Keratinocyte (primary cell): ENCODE measurements around the gene YDJC. TPM values are rescaled to one million over a fixed set of nuclear protein-coding genes. Genes with fewer than 3 reads are reported as not detected.

Experiments
- DNase-seq: peaks from one replicate; pipeline ENCODE4 v3.0.0-alpha.2; 2011; ENCODE audit warnings: low read depth, missing footprints, low spot score
- FAIRE-seq: peaks from 2 replicates; lab custom pipeline; 2011; peaks lifted over from hg19 to GRCh38; lab: Jason Lieb, UNC
- H2AFZ ChIP-seq: 2 replicates; pipeline ENCODE4 v1.6.0; 2012; ENCODE audit warnings: low read length, control low read depth, inconsistent platforms; ENCODE audit not compliant: control insufficient read depth
- H3K27ac ChIP-seq: 2 replicates; pipeline ENCODE4 v1.5.1; 2011; ENCODE audit warnings: low read length; ENCODE audit not compliant: control insufficient read depth, insufficient read depth
- H3K27me3 ChIP-seq: 3 replicates; pipeline ENCODE4 v1.6.0; 2011; ENCODE audit warnings: low read length; ENCODE audit not compliant: control insufficient read depth, insufficient read depth; ENCODE audit errors: extremely low read depth
- H3K36me3 ChIP-seq, 2 experiments: 2 replicates in 1 of 2; 3 replicates in 1 of 2; pipeline ENCODE4 v1.5.1; 2011; ENCODE audit warnings: low read length in 2 of 2, mild to moderate bottlenecking in 1 of 2; ENCODE audit not compliant: control insufficient read depth in 2 of 2, insufficient read depth in 2 of 2; ENCODE audit errors: extremely low read depth in 1 of 2
- H3K4me1 ChIP-seq: 3 replicates; pipeline ENCODE4 v1.5.1; 2011; ENCODE audit warnings: low read length; ENCODE audit not compliant: control insufficient read depth, insufficient read depth; ENCODE audit errors: extremely low read depth
- H3K4me2 ChIP-seq: 3 replicates; pipeline ENCODE4 v1.6.0; 2011; ENCODE audit warnings: low read depth, low read length; ENCODE audit not compliant: control insufficient read depth, insufficient read depth; ENCODE audit errors: extremely low read depth
- H3K4me3 ChIP-seq, 3 experiments: fragments of 200-600 bp in 1 of 3; sonication (generic) in 1 of 3; 2 replicates in 2 of 3; 3 replicates in 1 of 3; pipeline ENCODE4 v1.5.1; 2011 to 2016; ENCODE audit warnings: low read length in 3 of 3, mild to moderate bottlenecking in 3 of 3, control low read depth in 2 of 3, inconsistent platforms in 1 of 3, low read depth in 1 of 3, mixed read lengths in 1 of 3, mixed run types in 1 of 3, moderate library complexity in 1 of 3; ENCODE audit not compliant: control insufficient read depth in 2 of 3, insufficient read depth in 2 of 3; ENCODE audit errors: extremely low read depth in 1 of 3
- H3K79me2 ChIP-seq: 2 replicates; pipeline ENCODE4 v1.6.0; 2012; ENCODE audit warnings: low read length; ENCODE audit not compliant: control insufficient read depth, insufficient read depth
- H3K9ac ChIP-seq: 3 replicates; pipeline ENCODE4 v1.6.0; 2011; ENCODE audit warnings: low read length; ENCODE audit not compliant: control insufficient read depth, insufficient read depth; ENCODE audit errors: extremely low read depth
- H3K9me1 ChIP-seq: 3 replicates; pipeline ENCODE4 v1.6.0; 2011; ENCODE audit warnings: low read length; ENCODE audit not compliant: control insufficient read depth, insufficient read depth; ENCODE audit errors: extremely low read depth
- H3K9me3 ChIP-seq: 2 replicates; pipeline ENCODE4 v1.5.1; 2012; ENCODE audit warnings: low read depth, low read length; ENCODE audit not compliant: control insufficient read depth
- H4K20me1 ChIP-seq: 3 replicates; pipeline ENCODE4 v1.6.0; 2011; ENCODE audit warnings: low read length; ENCODE audit not compliant: control insufficient read depth, insufficient read depth; ENCODE audit errors: extremely low read depth
- EZH2 ChIP-seq: IDR thresholded peaks from one replicate; pipeline ENCODE4 v1.6.1; 2012; ENCODE audit warnings: inconsistent platforms, mild to moderate bottlenecking, low read length, moderate library complexity
- dilution Hi-C: fragments of 300-500 bp; cut with MboI; formaldehyde crosslinking; loops from one replicate; pipeline ENCODE4 v1.7.0; 2020; ENCODE audit warnings: low sequenced_read_pairs; ENCODE audit not compliant: extremely low pct_ligation_motif_present
- polyA plus RNA-seq, 5 experiments: library from polyadenylated mRNA; depleted of rRNA in 3 of 5; stranded (reverse) in 3 of 5; stranded (forward) in 1 of 5; unstranded in 1 of 5; fragments of >200 nt; gene quantifications; 1 replicate in 1 of 5; 2 replicates in 3 of 5; 3 replicates in 1 of 5; pipeline versions ENCODE4 v1.2.1 to v1.2.3, GENCODE V29; 2011 to 2012; ENCODE audit warnings: missing spikeins in 2 of 5, low read depth in 1 of 5, low replicate concordance in 1 of 5
- small RNA-seq, 3 experiments: library from RNA; depleted of rRNA; stranded (forward); fragments of <200 nt; gene quantifications; one replicate each; pipeline ENCODE3, GENCODE V24; 2012; ENCODE audit warnings: low read depth in 3 of 3, low replicate concordance in 1 of 3; ENCODE audit not compliant: insufficient read length in 3 of 3
- TF ChIP-seq, protein P1 (sequence below), 3 experiments: IDR thresholded peaks in 1 of 3; conservative IDR thresholded peaks in 1 of 3; optimal IDR thresholded peaks in 1 of 3; 2 replicates in 2 of 3; 3 replicates in 1 of 3; pipeline versions ENCODE3 to v1.5.1; 2011; ENCODE audit warnings: low read length in 3 of 3, mild to moderate bottlenecking in 3 of 3, moderate library complexity in 2 of 3, control low read depth in 1 of 3, inconsistent platforms in 1 of 3; ENCODE audit not compliant: insufficient read depth in 2 of 3; ENCODE audit errors: extremely low read depth in 1 of 3

YDJC gene
- polyA plus RNA-seq, 1 donor (not counting 4 experiments of a cell fraction or from before 2014, with no cell fraction given), result 18.2 TPM

GRCh38 chr22:21579474-21579851 lies 50.4 kb downstream of the YDJC start:
- TF ChIP-seq, protein P1, sequence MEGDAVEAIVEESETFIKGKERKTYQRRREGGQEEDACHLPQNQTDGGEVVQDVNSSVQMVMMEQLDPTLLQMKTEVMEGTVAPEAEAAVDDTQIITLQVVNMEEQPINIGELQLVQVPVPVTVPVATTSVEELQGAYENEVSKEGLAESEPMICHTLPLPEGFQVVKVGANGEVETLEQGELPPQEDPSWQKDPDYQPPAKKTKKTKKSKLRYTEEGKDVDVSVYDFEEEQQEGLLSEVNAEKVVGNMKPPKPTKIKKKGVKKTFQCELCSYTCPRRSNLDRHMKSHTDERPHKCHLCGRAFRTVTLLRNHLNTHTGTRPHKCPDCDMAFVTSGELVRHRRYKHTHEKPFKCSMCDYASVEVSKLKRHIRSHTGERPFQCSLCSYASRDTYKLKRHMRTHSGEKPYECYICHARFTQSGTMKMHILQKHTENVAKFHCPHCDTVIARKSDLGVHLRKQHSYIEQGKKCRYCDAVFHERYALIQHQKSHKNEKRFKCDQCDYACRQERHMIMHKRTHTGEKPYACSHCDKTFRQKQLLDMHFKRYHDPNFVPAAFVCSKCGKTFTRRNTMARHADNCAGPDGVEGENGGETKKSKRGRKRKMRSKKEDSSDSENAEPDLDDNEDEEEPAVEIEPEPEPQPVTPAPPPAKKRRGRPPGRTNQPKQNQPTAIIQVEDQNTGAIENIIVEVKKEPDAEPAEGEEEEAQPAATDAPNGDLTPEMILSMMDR (optimal IDR thresholded peaks at IDR 0.05 in 1 of 3, IDR thresholded peaks at IDR 0.05 in 1 of 3, conservative IDR thresholded peaks at IDR 0.05 in 1 of 3; ENCODE audit: extremely low read depth in 1 of 3, insufficient read depth in 2 of 3, low read length in 3 of 3), result no peak
- no peak for TF ChIP-seq EZH2
- peaks cover 3 to 5% of the 10 kb centered on the region in 2 experiments for H3K36me3 ChIP-seq
- peaks cover 2% of the 10 kb centered on the region for H3K9me1 ChIP-seq
- H2AFZ ChIP-seq, result no peak overlapping the region
- DNase-seq (no peak), FAIRE-seq (no peak)
- peaks cover 58% of the 10 kb centered on the region for H4K20me1 ChIP-seq
- H3K27me3 ChIP-seq, result no peaks in the 10 kb centered on the region
- H3K4me2 ChIP-seq, result no peak overlapping the region
- peaks cover 98% of the 10 kb centered on the region for H3K79me2 ChIP-seq
- H3K4me1 ChIP-seq, result peaks cover 3% of the 10 kb centered on the region
- no peak overlapping the region for H3K4me3 ChIP-seq
- no peaks in the 10 kb centered on the region for H3K9me3 ChIP-seq
- H3K27ac ChIP-seq, result no peak overlapping the region
- no peak overlapping the region for H3K9ac ChIP-seq
- dilution Hi-C loops, result no loop called here

Small RNAs within 50 kb of the gene (small RNA-seq; reads per million reads assigned to genes)
- gene MIR301B, result 2.9 to 170 (median 39.9) reads per million in 3 experiments

Other genes starting within 250 kb of the YDJC start
- not detected in 3 replicates for gene RIMBP3B, start 246.3 kb downstream of the YDJC start, polyA plus RNA-seq
- 1.1 to 1.5 TPM (median 1.2 TPM) in 3 replicates for gene HIC2, start 212.7 kb downstream of the YDJC start, polyA plus RNA-seq
- 0.27 to 0.68 TPM (median 0.31 TPM) in 3 replicates for gene TMEM191C, start 162.6 kb downstream of the YDJC start, polyA plus RNA-seq
- 0.01 TPM in 1 of 3 replicates, not detected in the others for gene RIMBP3C, start 78.6 kb downstream of the YDJC start, polyA plus RNA-seq
- 43.7 to 92.1 TPM (median 80.8 TPM) in 3 replicates for gene UBE2L3, start 62.3 kb downstream of the YDJC start, polyA plus RNA-seq
- gene CCDC116, start 2.7 kb upstream of the YDJC start, polyA plus RNA-seq, result 0.03 TPM in 3 replicates
- 23.2 to 33.1 TPM (median 25.6 TPM) in 3 replicates for gene SDF2L1, start 12.3 kb upstream of the YDJC start, polyA plus RNA-seq
- 24.6 to 31.4 TPM (median 30.2 TPM) in 3 replicates for gene PPIL2, start 36.0 kb upstream of the YDJC start, polyA plus RNA-seq
- 0.03 to 0.05 TPM in 2 of 3 replicates, not detected in the other for gene YPEL1, start 105.8 kb upstream of the YDJC start, polyA plus RNA-seq
- gene MAPK1, start 237.6 kb upstream of the YDJC start, polyA plus RNA-seq, result 106 to 136 TPM (median 117 TPM) in 3 replicates